Body of pancreas (tissue), 4 donors: ENCODE measurements around the gene DSE. TPM values are rescaled to one million over a fixed set of nuclear protein-coding genes. Genes with fewer than 3 reads are reported as not detected.

Source experiments
- ATAC-seq: fragments of 150-250 bp; one replicate; pipeline ENCODE4 v1.9.1; 2016
- DNase-seq, 4 donors: peaks; one replicate each; pipeline ENCODE4 v3.0.0-alpha.2; 2019
- H3K27ac ChIP-seq, 4 donors: fragments of 200-600 bp; sonication (generic); 1 replicate in 3 of 4; 2 replicates in 1 of 4; pipeline versions ENCODE4 v1.5.1 to v1.6.1; 2016 to 2019; ENCODE audit warnings: mild to moderate bottlenecking in 1 of 4, mixed read lengths in 1 of 4, moderate library complexity in 1 of 4
- H3K27me3 ChIP-seq, 2 donors: fragments of 200-600 bp; sonication (generic); one replicate each; pipeline ENCODE4 v1.6.0; 2016; ENCODE audit warnings: mild to moderate bottlenecking in 1 of 2
- H3K36me3 ChIP-seq, 2 donors: fragments of 200-600 bp; sonication (generic); replicated peaks in 1 of 2; 2 replicates each; pipeline ENCODE4 v1.5.1; 2016; ENCODE audit warnings: low read depth in 2 of 2; ENCODE audit not compliant: insufficient read depth in 1 of 2
- H3K4me1 ChIP-seq: fragments of 200-600 bp; sonication (generic); one replicate; pipeline ENCODE4 v1.6.0; 2016
- H3K4me3 ChIP-seq, 2 donors: fragments of 200-600 bp; sonication (generic); 1 replicate in 1 of 2; 2 replicates in 1 of 2; pipeline ENCODE4 v1.5.1; 2016 to 2019
- H3K9me3 ChIP-seq, 3 donors: fragments of 200-600 bp; sonication (generic); 1 replicate in 2 of 3; 2 replicates in 1 of 3; pipeline ENCODE4 v1.5.1; 2016
- CTCF ChIP-seq, 7 experiments: fragments of 450-650 bp in 4 of 7; fragments of 200-600 bp in 3 of 7; sonication (generic) in 3 of 7; IDR thresholded peaks; one replicate each; pipeline ENCODE4 v1.5.1; 2016 to 2019; ENCODE audit warnings: antibody characterized with exemption in 7 of 7
- POLR2A ChIP-seq, 3 donors: fragments of 450-650 bp; IDR thresholded peaks; one replicate each; pipeline ENCODE4 v1.6.1; 2016; ENCODE audit warnings: antibody characterized with exemption in 3 of 3, mild to moderate bottlenecking in 2 of 3
- WGBS, 2 donors: methylation state at CpG; one replicate each; pipeline ENCODE4 v1.1.5; 2017; 5-methylcytosine and 5-hydroxymethylcytosine counted together
- intact Hi-C: fragments of 100-400 bp; cut with DNase I; formaldehyde crosslinking; loops from one replicate; pipeline ENCODE4 v1.15.1; 2023
- total RNA-seq, 2 donors: library from RNA; depleted of rRNA; stranded (reverse); fragments of >200 nt; gene quantifications; one replicate each; pipeline ENCODE4 v1.1.0, GENCODE V29; 2016

The DSE gene
- total RNA-seq, 2 donors from 2014 or later = 8.6 to 14.0 TPM

GRCh38 chr6:116362276-116362675 lies 8.5 kb upstream of the DSE start:
- intact Hi-C loops = no loop called here
- TF ChIP-seq CTCF (IDR thresholded peaks at IDR 0.05) (no peak), POLR2A (IDR thresholded peaks at IDR 0.05) (no peak)
- Histone ChIP-seq H3K27ac (no peak overlapping the region), H3K9me3 (no peaks in the 10 kb centered on the region), H3K4me3 (no peak overlapping the region), H3K36me3 (no peaks in the 10 kb centered on the region), H3K4me1 (no peaks in the 10 kb centered on the region), H3K27me3 (no peaks in the 10 kb centered on the region)
- 43 to 81% methylated on average over 2 of the region's 2 CpGs for WGBS, 2 donors
- ATAC-seq (no peak), DNase-seq (no peak)

GRCh38 chr6:116363759-116364158 lies 7.0 kb upstream of the DSE start:
- DNase-seq = no peak
- Histone ChIP-seq H3K36me3 (no peaks in the 10 kb centered on the region), H3K27ac (peak overlapping the region in 1 of 4 donors; percentile 41), H3K4me3 (no peak overlapping the region), H3K9me3 (no peaks in the 10 kb centered on the region), H3K4me1 (no peaks in the 10 kb centered on the region), H3K27me3 (no peaks in the 10 kb centered on the region)
- no peak for ATAC-seq
- intact Hi-C loops = no loop called here
- TF ChIP-seq CTCF (IDR thresholded peaks at IDR 0.05) = no peak
- no peak for TF ChIP-seq POLR2A (IDR thresholded peaks at IDR 0.05)

- Histone ChIP-seq H3K4me3 (no peak overlapping the region), H3K27ac (peak overlapping the region in 1 of 4 donors; percentile 41), H3K9me3 (no peaks in the 10 kb centered on the region), H3K36me3 (no peaks in the 10 kb centered on the region), H3K4me1 (no peaks in the 10 kb centered on the region), H3K27me3 (no peaks in the 10 kb centered on the region)
- TF ChIP-seq POLR2A (IDR thresholded peaks at IDR 0.05) (no peak), CTCF (IDR thresholded peaks at IDR 0.05) (no peak)
- intact Hi-C loops = no loop called here
- DNase-seq (no peak), ATAC-seq (no peak)
- 49 to 63% methylated on average over 2 of the region's 2 CpGs for WGBS, 2 donors
These were observed 6.4 kb upstream of the DSE start for GRCh38 chr6:116364321-116364720.

GRCh38 chr6:116365743-116366142 lies 5.0 kb upstream of the DSE start:
- Histone ChIP-seq H3K4me3 (no peak overlapping the region), H3K27ac (no peak overlapping the region), H3K36me3 (no peaks in the 10 kb centered on the region), H3K4me1 (no peaks in the 10 kb centered on the region), H3K27me3 (no peaks in the 10 kb centered on the region), H3K9me3 (no peaks in the 10 kb centered on the region)
- ATAC-seq (no peak), DNase-seq (no peak)
- intact Hi-C loops = no loop called here
- 55 to 65% methylated on average over 2 of the region's 2 CpGs for WGBS, 2 donors
- TF ChIP-seq CTCF (IDR thresholded peaks at IDR 0.05) (no peak), POLR2A (IDR thresholded peaks at IDR 0.05) (no peak)

GRCh38 chr6:116366740-116367275 lies 3.9 kb upstream of the DSE start:
- intact Hi-C loops = no loop called here
- no peak for TF ChIP-seq CTCF (IDR thresholded peaks at IDR 0.05)
- no peak for TF ChIP-seq POLR2A (IDR thresholded peaks at IDR 0.05)
- WGBS, 2 donors = 90 to 91% methylated on average over 6 of the region's 6 CpGs

More at GRCh38 chr6:116366740-116367275, 3.9 kb upstream of the DSE start:
- ATAC-seq (no peak), DNase-seq (no peak)
- Histone ChIP-seq H3K27ac (no peak overlapping the region), H3K27me3 (peaks cover 0 to 2% of the 10 kb centered on the region in 2 donors), H3K4me3 (no peak overlapping the region), H3K9me3 (no peaks in the 10 kb centered on the region), H3K36me3 (no peaks in the 10 kb centered on the region), H3K4me1 (peaks cover 10% of the 10 kb centered on the region)
